ENCODE data around the gene OLFM1.

DNA sequence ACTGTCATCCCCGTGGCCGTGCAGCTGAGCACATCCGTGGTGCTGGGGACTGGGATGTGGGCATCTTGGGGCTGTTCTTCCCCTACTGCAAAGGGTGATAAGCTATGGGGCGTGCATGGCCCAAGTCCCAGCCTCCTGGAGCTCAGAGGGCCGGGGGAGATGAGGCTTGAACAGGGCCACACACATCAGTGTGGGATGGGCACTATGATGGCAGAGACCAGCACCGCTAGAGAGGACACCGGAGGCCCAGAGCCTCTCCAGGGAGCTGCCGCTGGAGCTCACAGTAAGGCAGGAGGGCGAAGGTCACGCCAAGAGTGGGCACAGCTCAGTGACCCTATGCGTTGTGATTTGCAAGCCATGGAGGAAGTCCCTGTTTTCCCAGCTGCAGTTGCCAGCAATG is 63.5 kb downstream of the OLFM1 start:
- TF ChIP-seq, protein P1, sequence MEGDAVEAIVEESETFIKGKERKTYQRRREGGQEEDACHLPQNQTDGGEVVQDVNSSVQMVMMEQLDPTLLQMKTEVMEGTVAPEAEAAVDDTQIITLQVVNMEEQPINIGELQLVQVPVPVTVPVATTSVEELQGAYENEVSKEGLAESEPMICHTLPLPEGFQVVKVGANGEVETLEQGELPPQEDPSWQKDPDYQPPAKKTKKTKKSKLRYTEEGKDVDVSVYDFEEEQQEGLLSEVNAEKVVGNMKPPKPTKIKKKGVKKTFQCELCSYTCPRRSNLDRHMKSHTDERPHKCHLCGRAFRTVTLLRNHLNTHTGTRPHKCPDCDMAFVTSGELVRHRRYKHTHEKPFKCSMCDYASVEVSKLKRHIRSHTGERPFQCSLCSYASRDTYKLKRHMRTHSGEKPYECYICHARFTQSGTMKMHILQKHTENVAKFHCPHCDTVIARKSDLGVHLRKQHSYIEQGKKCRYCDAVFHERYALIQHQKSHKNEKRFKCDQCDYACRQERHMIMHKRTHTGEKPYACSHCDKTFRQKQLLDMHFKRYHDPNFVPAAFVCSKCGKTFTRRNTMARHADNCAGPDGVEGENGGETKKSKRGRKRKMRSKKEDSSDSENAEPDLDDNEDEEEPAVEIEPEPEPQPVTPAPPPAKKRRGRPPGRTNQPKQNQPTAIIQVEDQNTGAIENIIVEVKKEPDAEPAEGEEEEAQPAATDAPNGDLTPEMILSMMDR (IDR thresholded peaks at IDR 0.05; ENCODE audit: insufficient read depth, low read depth, low read length), result no peak
- TF ChIP-seq EZH2 (IDR thresholded peaks at IDR 0.05; ENCODE audit: insufficient read depth, low read length), result no peak

All from astrocyte (in vitro differentiated cells and primary cell).